Neural cell (in vitro differentiated cells): ENCODE measurements around the gene CASZ1. TPM values are rescaled to one million over a fixed set of nuclear protein-coding genes. Genes with fewer than 3 reads are reported as not detected.

Experiments used
- H2AFZ ChIP-seq: fragments of 200-600, 300-800 bp; sonication (generic), shearing (Covaris generic); 2 replicates; pipeline ENCODE4 v1.6.0; 2014; ENCODE audit warnings: low read depth, mild to moderate bottlenecking, antibody characterized with exemption, low read length, moderate library complexity
- H3F3A ChIP-seq: fragments of 200-600 bp; shearing (Covaris generic); 2 replicates; pipeline ENCODE4 v1.6.1; 2016; ENCODE audit warnings: mild to moderate bottlenecking, moderate library complexity, mixed read lengths, antibody characterized with exemption, low read length; ENCODE audit not compliant: insufficient read depth, poor library complexity, severe bottlenecking
- H3K27ac ChIP-seq: fragments of 200-600, 300-800 bp; sonication (generic), shearing (Covaris generic); 2 replicates; pipeline ENCODE4 v1.5.1; 2014; ENCODE audit warnings: mild to moderate bottlenecking, low read length, moderate library complexity
- H3K27me3 ChIP-seq: fragments of 300-800, 200-600 bp; sonication (generic), shearing (Covaris generic); 2 replicates; pipeline ENCODE4 v1.6.0; 2014; ENCODE audit warnings: mild to moderate bottlenecking, low read depth, low read length, moderate library complexity; ENCODE audit not compliant: insufficient read depth
- H3K36me3 ChIP-seq: fragments of 300-800, 200-600 bp; sonication (generic), shearing (Covaris generic); 2 replicates; pipeline ENCODE4 v1.5.1; 2014; ENCODE audit warnings: mild to moderate bottlenecking, antibody characterized with exemption, low read length, moderate library complexity; ENCODE audit not compliant: insufficient read depth
- H3K4me2 ChIP-seq: fragments of 300-800, 200-600 bp; sonication (generic), shearing (Covaris generic); 2 replicates; pipeline ENCODE4 v1.6.0; 2014; ENCODE audit warnings: mild to moderate bottlenecking, low read length
- H3K4me3 ChIP-seq: fragments of 300-800, 200-600 bp; sonication (generic), shearing (Covaris generic); 2 replicates; pipeline ENCODE4 v1.5.1; 2014; ENCODE audit warnings: mild to moderate bottlenecking, low read length, moderate library complexity
- H3K79me2 ChIP-seq: fragments of 200-600 bp; shearing (Covaris generic); replicated peaks from 2 replicates; pipeline ENCODE4 v1.6.0; 2014; ENCODE audit warnings: mild to moderate bottlenecking, low read length, moderate library complexity; ENCODE audit not compliant: insufficient read depth
- H3K9ac ChIP-seq: fragments of 300-800, 200-600 bp; sonication (generic), shearing (Covaris generic); 2 replicates; pipeline ENCODE4 v1.6.1; 2016; ENCODE audit warnings: mild to moderate bottlenecking, low read length, mixed read lengths
- H3K9me2 ChIP-seq: fragments of 200-600 bp; shearing (Covaris generic); 2 replicates; pipeline ENCODE4 v1.6.1; 2016; ENCODE audit warnings: mild to moderate bottlenecking, low read length, mixed read lengths; ENCODE audit not compliant: insufficient read depth
- H3K9me3 ChIP-seq: fragments of 200-600, 300-800 bp; sonication (generic), shearing (Covaris generic); 2 replicates; pipeline ENCODE4 v1.6.1; 2016; ENCODE audit warnings: mild to moderate bottlenecking, mixed run types, low read length, moderate library complexity, mixed read lengths
- H4K20me1 ChIP-seq: fragments of 200-600 bp; shearing (Covaris generic); 2 replicates; pipeline ENCODE4 v1.6.1; 2016; ENCODE audit warnings: mild to moderate bottlenecking, mixed run types; ENCODE audit not compliant: insufficient read depth
- EP300 ChIP-seq: fragments of 450-650 bp; conservative IDR thresholded peaks from 2 replicates; pipeline ENCODE4 v1.6.1; 2014; ENCODE audit warnings: antibody characterized with exemption, mild to moderate bottlenecking, moderate library complexity; ENCODE audit not compliant: poor library complexity, severe bottlenecking
- EZH2 ChIP-seq: fragments of 200-600, 300-800 bp; shearing (Covaris generic), sonication (generic); IDR thresholded peaks from 2 replicates; pipeline ENCODE4 v1.6.1; 2014; ENCODE audit warnings: antibody characterized with exemption, low read length, borderline replicate concordance, mild to moderate bottlenecking; ENCODE audit not compliant: insufficient read depth, poor library complexity, severe bottlenecking
- MXI1 ChIP-seq: fragments of 450-650 bp; conservative IDR thresholded peaks from 2 replicates; pipeline ENCODE4 v1.6.1; 2014; ENCODE audit warnings: antibody characterized with exemption, mild to moderate bottlenecking; ENCODE audit not compliant: poor library complexity, severe bottlenecking
- POLR2AphosphoS5 ChIP-seq: IDR thresholded peaks from 2 replicates; pipeline ENCODE4 v1.6.1; 2012
- RAD21 ChIP-seq: fragments of 450-650 bp; conservative IDR thresholded peaks from 2 replicates; pipeline ENCODE4 v1.6.1; 2014; ENCODE audit warnings: antibody characterized with exemption, mild to moderate bottlenecking, moderate library complexity
- SMC3 ChIP-seq: fragments of 450-650 bp; conservative IDR thresholded peaks from 2 replicates; pipeline ENCODE4 v1.6.1; 2014; ENCODE audit warnings: antibody characterized with exemption, mild to moderate bottlenecking, moderate library complexity; ENCODE audit not compliant: poor library complexity
- TAF1 ChIP-seq: IDR thresholded peaks from 2 replicates; pipeline ENCODE4 v1.6.1; 2012; ENCODE audit warnings: low read depth
- polyA plus RNA-seq: library from polyadenylated mRNA; depleted of rRNA; stranded (reverse); fragments of >200 nt; gene quantifications from 2 replicates; pipeline ENCODE4 v1.2.3, GENCODE V29; 2014
- TF ChIP-seq, protein P1 (sequence below): IDR thresholded peaks from 2 replicates; pipeline ENCODE4 v1.6.1; 2012; ENCODE audit warnings: borderline replicate concordance
- TF ChIP-seq, protein P2 (sequence below): fragments of 450-650 bp; IDR thresholded peaks from 2 replicates; pipeline ENCODE4 v1.5.1; 2014; ENCODE audit warnings: antibody characterized with exemption, mild to moderate bottlenecking, moderate library complexity; ENCODE audit not compliant: poor library complexity, severe bottlenecking

CASZ1 gene
- polyA plus RNA-seq, 1 donor from 2014 or later = 0.27 TPM

DNA sequence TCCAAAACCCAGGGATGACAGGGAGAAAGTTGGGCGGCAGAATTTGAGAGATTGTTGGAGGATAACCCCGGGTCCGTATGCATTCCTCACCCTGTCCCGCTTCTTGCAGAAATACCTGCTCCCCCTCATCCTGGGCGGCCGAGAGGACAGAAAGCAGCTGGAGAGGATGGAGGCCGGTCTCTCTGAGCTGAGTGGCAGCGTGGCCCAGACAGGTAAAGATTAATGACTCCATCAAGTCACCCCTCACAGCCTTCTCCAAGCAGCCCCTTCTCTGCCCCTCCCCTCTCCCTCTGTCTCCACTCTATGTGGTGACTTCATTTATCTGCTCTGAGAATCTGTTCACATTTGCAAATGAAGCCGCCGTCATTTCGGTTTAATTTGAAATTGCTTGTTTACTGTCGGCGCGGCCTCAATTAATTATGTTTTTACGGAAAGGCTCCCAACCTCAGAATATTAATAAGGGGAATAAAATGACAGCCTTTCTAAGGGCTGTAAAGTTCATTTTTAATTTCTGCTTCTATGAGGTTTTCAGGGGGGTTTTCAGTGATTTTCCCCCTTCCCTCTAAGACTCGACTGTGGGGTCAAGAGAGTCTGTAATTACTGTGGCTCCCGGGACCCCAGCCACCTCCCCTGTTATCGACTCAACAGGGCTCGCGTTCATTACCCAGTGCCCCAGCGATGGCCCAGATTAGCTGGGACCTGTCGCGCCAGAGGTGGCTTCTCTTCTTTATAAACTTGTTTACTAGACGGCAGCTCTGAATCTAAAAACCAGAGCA lies 173.3 kb downstream of the CASZ1 start:
- H3K4me3 ChIP-seq = no peak overlapping the region
- H3K9me3 ChIP-seq = no peaks in the 10 kb centered on the region
- no peaks in the 10 kb centered on the region for H4K20me1 ChIP-seq
- H3K79me2 ChIP-seq = no peaks in the 10 kb centered on the region
- H2AFZ ChIP-seq = no peak overlapping the region
- H3K9ac ChIP-seq = no peak overlapping the region
- H3K27ac ChIP-seq = no peak overlapping the region
- H3K9me2 ChIP-seq = no peaks in the 10 kb centered on the region
- H3F3A ChIP-seq = no peaks in the 10 kb centered on the region
- H3K4me2 ChIP-seq = no peak overlapping the region
- no peaks in the 10 kb centered on the region for H3K27me3 ChIP-seq
- no peak for TF ChIP-seq TAF1
- TF ChIP-seq POLR2AphosphoS5 = no peak
- TF ChIP-seq EZH2 = no peak
- TF ChIP-seq RAD21 = no peak
- TF ChIP-seq SMC3 = no peak
- no peak for TF ChIP-seq EP300
- TF ChIP-seq, protein P1, sequence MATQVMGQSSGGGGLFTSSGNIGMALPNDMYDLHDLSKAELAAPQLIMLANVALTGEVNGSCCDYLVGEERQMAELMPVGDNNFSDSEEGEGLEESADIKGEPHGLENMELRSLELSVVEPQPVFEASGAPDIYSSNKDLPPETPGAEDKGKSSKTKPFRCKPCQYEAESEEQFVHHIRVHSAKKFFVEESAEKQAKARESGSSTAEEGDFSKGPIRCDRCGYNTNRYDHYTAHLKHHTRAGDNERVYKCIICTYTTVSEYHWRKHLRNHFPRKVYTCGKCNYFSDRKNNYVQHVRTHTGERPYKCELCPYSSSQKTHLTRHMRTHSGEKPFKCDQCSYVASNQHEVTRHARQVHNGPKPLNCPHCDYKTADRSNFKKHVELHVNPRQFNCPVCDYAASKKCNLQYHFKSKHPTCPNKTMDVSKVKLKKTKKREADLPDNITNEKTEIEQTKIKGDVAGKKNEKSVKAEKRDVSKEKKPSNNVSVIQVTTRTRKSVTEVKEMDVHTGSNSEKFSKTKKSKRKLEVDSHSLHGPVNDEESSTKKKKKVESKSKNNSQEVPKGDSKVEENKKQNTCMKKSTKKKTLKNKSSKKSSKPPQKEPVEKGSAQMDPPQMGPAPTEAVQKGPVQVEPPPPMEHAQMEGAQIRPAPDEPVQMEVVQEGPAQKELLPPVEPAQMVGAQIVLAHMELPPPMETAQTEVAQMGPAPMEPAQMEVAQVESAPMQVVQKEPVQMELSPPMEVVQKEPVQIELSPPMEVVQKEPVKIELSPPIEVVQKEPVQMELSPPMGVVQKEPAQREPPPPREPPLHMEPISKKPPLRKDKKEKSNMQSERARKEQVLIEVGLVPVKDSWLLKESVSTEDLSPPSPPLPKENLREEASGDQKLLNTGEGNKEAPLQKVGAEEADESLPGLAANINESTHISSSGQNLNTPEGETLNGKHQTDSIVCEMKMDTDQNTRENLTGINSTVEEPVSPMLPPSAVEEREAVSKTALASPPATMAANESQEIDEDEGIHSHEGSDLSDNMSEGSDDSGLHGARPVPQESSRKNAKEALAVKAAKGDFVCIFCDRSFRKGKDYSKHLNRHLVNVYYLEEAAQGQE = no peak
- TF ChIP-seq, protein P2, sequence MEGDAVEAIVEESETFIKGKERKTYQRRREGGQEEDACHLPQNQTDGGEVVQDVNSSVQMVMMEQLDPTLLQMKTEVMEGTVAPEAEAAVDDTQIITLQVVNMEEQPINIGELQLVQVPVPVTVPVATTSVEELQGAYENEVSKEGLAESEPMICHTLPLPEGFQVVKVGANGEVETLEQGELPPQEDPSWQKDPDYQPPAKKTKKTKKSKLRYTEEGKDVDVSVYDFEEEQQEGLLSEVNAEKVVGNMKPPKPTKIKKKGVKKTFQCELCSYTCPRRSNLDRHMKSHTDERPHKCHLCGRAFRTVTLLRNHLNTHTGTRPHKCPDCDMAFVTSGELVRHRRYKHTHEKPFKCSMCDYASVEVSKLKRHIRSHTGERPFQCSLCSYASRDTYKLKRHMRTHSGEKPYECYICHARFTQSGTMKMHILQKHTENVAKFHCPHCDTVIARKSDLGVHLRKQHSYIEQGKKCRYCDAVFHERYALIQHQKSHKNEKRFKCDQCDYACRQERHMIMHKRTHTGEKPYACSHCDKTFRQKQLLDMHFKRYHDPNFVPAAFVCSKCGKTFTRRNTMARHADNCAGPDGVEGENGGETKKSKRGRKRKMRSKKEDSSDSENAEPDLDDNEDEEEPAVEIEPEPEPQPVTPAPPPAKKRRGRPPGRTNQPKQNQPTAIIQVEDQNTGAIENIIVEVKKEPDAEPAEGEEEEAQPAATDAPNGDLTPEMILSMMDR = no peak
- TF ChIP-seq MXI1 = no peak
- H3K36me3 ChIP-seq = no peaks in the 10 kb centered on the region

DNA sequence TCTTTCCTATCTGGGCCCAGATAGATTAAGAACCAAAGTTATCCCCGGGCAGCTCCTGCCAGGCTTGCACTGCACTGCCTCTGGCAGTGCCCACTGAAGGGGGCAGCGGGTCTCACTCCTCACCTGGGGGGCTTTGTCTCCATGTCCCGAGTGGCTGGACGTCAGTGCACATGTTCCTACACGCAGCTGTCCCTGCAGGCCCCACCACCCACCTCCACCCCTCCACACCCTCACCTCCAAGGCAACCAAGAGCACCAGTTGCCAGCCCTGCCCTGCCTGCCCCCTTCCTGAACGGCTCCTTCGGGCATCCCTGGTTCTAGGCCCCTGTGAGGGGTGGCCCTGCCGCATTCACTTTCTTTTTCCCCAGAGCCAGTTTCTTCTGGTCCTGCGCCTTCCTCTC lies 174.5 kb downstream of the CASZ1 start:
- Histone ChIP-seq H3K79me2 (no peaks in the 10 kb centered on the region), H3K4me3 (no peak overlapping the region), H3K4me2 (no peak overlapping the region), H3K36me3 (no peaks in the 10 kb centered on the region), H3K9me2 (no peaks in the 10 kb centered on the region), H3K27ac (no peak overlapping the region), H3K27me3 (no peaks in the 10 kb centered on the region), H3F3A (no peaks in the 10 kb centered on the region), H3K9me3 (no peaks in the 10 kb centered on the region), H4K20me1 (no peaks in the 10 kb centered on the region), H2AFZ (no peak overlapping the region), H3K9ac (no peak overlapping the region)
- no peak for TF ChIP-seq MXI1
- no peak for TF ChIP-seq POLR2AphosphoS5
- TF ChIP-seq, protein P1 = no peak
- TF ChIP-seq TAF1 = no peak
- TF ChIP-seq SMC3 = no peak
- no peak for TF ChIP-seq EZH2
- TF ChIP-seq, protein P2 = no peak
- no peak for TF ChIP-seq RAD21
- TF ChIP-seq EP300 = no peak
